H1 (cell line): ENCODE measurements around the gene RBM4. TPM values are rescaled to one million over a fixed set of nuclear protein-coding genes. Genes with fewer than 3 reads are reported as not detected.

Experiments used
- CTBP2 ChIP-seq: IDR thresholded peaks from 2 replicates; pipeline ENCODE4 v1.7.0; 2011; ENCODE audit warnings: borderline replicate concordance, mild to moderate bottlenecking, moderate library complexity, mixed read lengths, low read length; ENCODE audit not compliant: insufficient read depth, insufficient read length
- KDM4A ChIP-seq: IDR thresholded peaks from one replicate; pipeline ENCODE4 v1.7.1; 2012; ENCODE audit warnings: low read depth, mild to moderate bottlenecking, moderate library complexity, low read length, inconsistent platforms; ENCODE audit not compliant: severe bottlenecking
- NANOG ChIP-seq: IDR thresholded peaks from 2 replicates; pipeline ENCODE4 v1.6.1; 2011; ENCODE audit warnings: low read length, low read depth, mild to moderate bottlenecking, inconsistent platforms; ENCODE audit not compliant: insufficient read depth, poor library complexity, severe bottlenecking
- ZNF274 ChIP-seq: IDR thresholded peaks from 2 replicates; pipeline ENCODE4 v1.7.0; 2012; ENCODE audit warnings: low read length, borderline replicate concordance; ENCODE audit errors: extremely low read depth
- polyA plus RNA-seq, 7 experiments: library from polyadenylated mRNA; depleted of rRNA in 3 of 7; stranded (reverse) in 5 of 7; unstranded in 2 of 7; fragments of >200 nt in 5 of 7; fragments of 200-250 nt in 2 of 7; gene quantifications; 1 replicate in 5 of 7; 2 replicates in 1 of 7; 4 replicates in 1 of 7; pipeline versions ENCODE4 v1.2.1 to v1.2.3, GENCODE V29; 2011 to 2013; ENCODE audit warnings: missing spikeins in 2 of 7, mixed read lengths in 2 of 7
- total RNA-seq: library from RNA; stranded (reverse); fragmentation: NEBNext Ultra II Directional; extraction: Animal tissue kit (Norgen Biotek cat#: 25700); gene quantifications from 2 replicates; pipeline ENCODE4 v1.2.1, GENCODE V29; 2021

RBM4 gene
- total and polyA plus RNA-seq, 2 of the 8 experiments (the other 6 are each of a cell fraction or from before 2014, with no cell fraction given), result 192 to 330 TPM

DNA sequence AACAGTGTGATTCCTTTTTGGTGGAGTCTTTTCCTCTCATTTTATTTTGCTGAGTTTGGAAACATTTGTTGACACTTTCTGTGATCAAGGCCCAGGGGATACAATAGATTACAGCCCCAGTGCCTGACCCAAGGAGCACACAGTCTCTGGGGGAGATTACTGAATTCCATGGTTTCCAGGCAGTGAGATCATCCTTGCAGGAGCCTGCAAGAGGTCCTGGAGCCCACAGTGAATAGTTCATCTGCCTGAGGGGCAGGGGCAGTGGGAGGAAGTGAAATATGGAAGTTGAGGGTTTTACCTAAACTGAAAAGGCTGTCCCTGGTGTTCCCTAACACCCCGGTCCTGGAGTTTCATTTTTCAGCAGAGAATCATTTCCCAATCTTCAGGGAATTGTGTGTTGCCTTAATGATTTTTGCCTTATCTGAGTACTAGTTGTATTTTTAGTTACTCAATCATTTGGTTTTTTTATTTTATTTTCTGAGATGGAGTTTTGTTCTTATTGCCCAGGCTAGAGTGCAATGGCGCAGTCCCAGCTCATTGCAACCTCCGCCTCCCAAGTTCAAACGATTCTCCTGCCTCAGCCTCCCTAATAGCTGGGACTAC, 37.8 kb upstream of the RBM4 start (continued):
- TF ChIP-seq NANOG (no peak), CTBP2 (no peak), ZNF274 (no peak), KDM4A (no peak)
